Measurements from ENCODE around the gene SLC17A7. TPM values are rescaled to one million over a fixed set of nuclear protein-coding genes. Genes with fewer than 3 reads are reported as not detected.
A peak's percentile ranks its signal among the peaks of the same experiment; 100 is the strongest.

Gene SLC17A7
- total and polyA plus RNA-seq, 9 of the 15 experiments (the other 6 are each of a cell fraction or from before 2014, with no cell fraction given), result 1.1 to 15.7 (median 2.4) TPM

- TF ChIP-seq MGA (IDR thresholded peaks at IDR 0.05) (peak; percentile 70), PHF8 (IDR thresholded peaks at IDR 0.05; ENCODE audit: borderline replicate concordance, low read length) (peak; percentile 89), ZNF511 (CRISPR knock-in tag; IDR thresholded peaks at IDR 0.05) (peak; percentile 75; the same call in 1 of the 2 replicates), ELF1 (tag; IDR thresholded peaks at IDR 0.05) (peak; percentile 84), TFAP4 (CRISPR knock-in tag; IDR thresholded peaks at IDR 0.05; ENCODE audit: borderline replicate concordance) (peak; percentile 63; the same call in 1 of the 2 replicates)
Measured at GRCh38 chr19:49453013-49453756, 11.9 kb upstream of the SLC17A7 start, which contains the start of gene ALDH16A1 (continued).
